Cardiac muscle cell (in vitro differentiated cells and primary cell): ENCODE results near the gene DLEC1. TPM values are rescaled to one million over a fixed set of nuclear protein-coding genes. Genes with fewer than 3 reads are reported as not detected.
"Not testable (repeated sequence)": the region's sequence is repeated elsewhere in the genome, so short reads cannot be mapped to it uniquely, and the experiment has no call there.

Experiments used
- DNase-seq, 2 donors: peaks; one replicate each; pipeline versions ENCODE4 v3.0.0 to v3.0.0-alpha.2; 2010 to 2017; ENCODE audit warnings: low read depth in 1 of 2, low spot score in 1 of 2
- H3K27ac ChIP-seq: fragments of 200-600 bp; sonication (generic); 2 replicates; pipeline ENCODE4 v1.5.1; 2016
- H3K27me3 ChIP-seq: fragments of 200-600 bp; sonication (generic); 2 replicates; pipeline ENCODE4 v1.6.0; 2016; ENCODE audit warnings: control low read depth
- H3K36me3 ChIP-seq: fragments of 200-600 bp; sonication (generic); 2 replicates; pipeline ENCODE4 v1.5.1; 2016; ENCODE audit warnings: control low read depth
- H3K4me1 ChIP-seq: fragments of 200-600 bp; sonication (generic); 2 replicates; pipeline ENCODE4 v1.8.1; 2017; ENCODE audit warnings: low read depth, mild to moderate bottlenecking, mixed run types
- H3K4me3 ChIP-seq: fragments of 200-600 bp; sonication (generic); 2 replicates; pipeline ENCODE4 v1.5.1; 2016; ENCODE audit warnings: mild to moderate bottlenecking
- H3K9me3 ChIP-seq: fragments of 200-600 bp; sonication (generic); 2 replicates; pipeline ENCODE4 v1.5.1; 2017; ENCODE audit warnings: low read depth, mild to moderate bottlenecking, control low read depth
- CTCF ChIP-seq: IDR thresholded peaks from 2 replicates; pipeline ENCODE4 v1.5.1; 2012; ENCODE audit warnings: low read depth, mild to moderate bottlenecking, low read length
- polyA plus RNA-seq: library from polyadenylated mRNA; unstranded; fragments of >200 nt; fragmentation: Nextera tagmentation; extraction: Ambion mirVana; gene quantifications from 2 replicates; pipeline ENCODE4 v1.2.1, GENCODE V29; 2016
- total RNA-seq: library from RNA; depleted of rRNA; stranded (reverse); fragments of >200 nt; gene quantifications from 2 replicates; pipeline ENCODE4 v1.2.3, GENCODE V29; 2016

Gene DLEC1
- total and polyA plus RNA-seq, 2 experiments from 2014 or later = 0.15 TPM; not detected in 1

GRCh38 chr3:38049358-38050126 is 10.5 kb downstream of the DLEC1 start:
- H3K36me3 ChIP-seq = no peaks in the 10 kb centered on the region
- no peak overlapping the region for H3K4me3 ChIP-seq
- H3K27ac ChIP-seq = no peak overlapping the region
- no peaks in the 10 kb centered on the region for H3K4me1 ChIP-seq
- no peaks in the 10 kb centered on the region for H3K9me3 ChIP-seq
- no peaks in the 10 kb centered on the region for H3K27me3 ChIP-seq
- TF ChIP-seq CTCF = no peak
- peak in 1 of 2 donors; percentile 25 for DNase-seq

GRCh38 chr3:38051131-38051530 is 12.1 kb downstream of the DLEC1 start:
- Histone ChIP-seq H3K27ac (no peak overlapping the region), H3K4me1 (no peaks in the 10 kb centered on the region), H3K27me3 (no peaks in the 10 kb centered on the region), H3K9me3 (no peaks in the 10 kb centered on the region), H3K36me3 (no peaks in the 10 kb centered on the region), H3K4me3 (no peak overlapping the region)
- no peak for DNase-seq
- no peak for TF ChIP-seq CTCF

- H3K4me1 ChIP-seq, H3K4me3 ChIP-seq, H3K27me3 ChIP-seq, H3K9me3 ChIP-seq, H3K36me3 ChIP-seq, DNase-seq, H3K27ac ChIP-seq: not testable (repeated sequence)
Observed at GRCh38 chr3:38053286-38053685, 14.3 kb downstream of the DLEC1 start.

- not testable (repeated sequence) for H3K36me3 ChIP-seq, H3K4me1 ChIP-seq, H3K27ac ChIP-seq, H3K27me3 ChIP-seq, DNase-seq, H3K4me3 ChIP-seq, H3K9me3 ChIP-seq
Observed at GRCh38 chr3:38053813-38054498, 14.9 kb downstream of the DLEC1 start.

GRCh38 chr3:38054499-38055001 is 15.5 kb downstream of the DLEC1 start:
- TF ChIP-seq CTCF = no peak
- Histone ChIP-seq H3K27ac (no peak overlapping the region), H3K27me3 (no peaks in the 10 kb centered on the region), H3K9me3 (no peaks in the 10 kb centered on the region), H3K36me3 (no peaks in the 10 kb centered on the region), H3K4me1 (no peaks in the 10 kb centered on the region), H3K4me3 (no peak overlapping the region)
- DNase-seq = no peak

GRCh38 chr3:38059148-38059547 is 20.1 kb downstream of the DLEC1 start:
- DNase-seq = no peak
- Histone ChIP-seq H3K9me3 (no peaks in the 10 kb centered on the region), H3K4me3 (no peak overlapping the region), H3K27ac (no peak overlapping the region), H3K27me3 (no peaks in the 10 kb centered on the region), H3K4me1 (no peaks in the 10 kb centered on the region), H3K36me3 (no peaks in the 10 kb centered on the region)
- no peak for TF ChIP-seq CTCF
